SK-MEL-5 (cell line): Measurements from ENCODE around the gene ARAP3. TPM values are rescaled to one million over a fixed set of nuclear protein-coding genes. Genes with fewer than 3 reads are reported as not detected.
A peak's percentile ranks its signal among the peaks of the same experiment; 100 is the strongest.
"Not testable (repeated sequence)": the region's sequence is repeated elsewhere in the genome, so short reads cannot be mapped to it uniquely, and the experiment has no call there.

ENCODE experiments used
- DNase-seq: peaks from one replicate; pipeline ENCODE4 v3.0.0-alpha.2; 2016; ENCODE audit warnings: low read depth, low spot score
- in situ Hi-C: cut with HindIII; loops from 2 replicates; pipeline ENCODE4 v1.10.0; 2016; ENCODE audit warnings: low sequenced_read_pairs, high pct_unique_total_duplicates, low pct_unique_long_range_greater_than_20kb
- total RNA-seq: library from RNA; depleted of rRNA; stranded (reverse); fragments of >200 nt; shearing (Covaris generic); gene quantifications from 2 replicates; pipeline ENCODE4 v1.2.3, GENCODE V29; 2014; rRNA removed

The ARAP3 gene
- total RNA-seq, 1 experiment from 2014 or later, result 0.48 TPM

DNA sequence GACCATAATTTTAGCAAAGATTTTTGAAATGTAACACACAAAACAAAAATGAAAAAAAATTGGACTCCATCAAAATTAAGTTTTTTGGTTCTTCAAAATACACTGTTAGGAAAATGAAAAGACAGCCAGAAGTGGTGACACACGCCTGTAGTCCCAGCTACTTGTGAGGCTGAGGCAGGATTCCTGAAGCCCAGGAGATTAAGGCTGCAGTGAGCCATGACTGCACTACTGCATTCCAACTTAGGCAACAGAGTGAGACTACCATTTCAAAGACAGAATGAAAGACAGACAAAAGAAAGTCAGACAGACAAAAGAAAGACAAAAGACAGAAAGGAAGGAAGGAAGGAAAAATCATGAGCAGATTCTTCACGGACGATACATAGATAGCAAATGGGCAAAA lies 70.7 kb downstream of the ARAP3 start:
- DNase-seq, result no peak

GRCh38 chr5:141609921-141610320 lies 72.1 kb downstream of the ARAP3 start:
- DNase-seq, in situ Hi-C loops: not testable (repeated sequence)

More for the DNA sequence above, 70.7 kb downstream of the ARAP3 start:
- in situ Hi-C loops, result no loop called here

- no peak for DNase-seq
- in situ Hi-C loops, result no loop called here
These were observed 73.0 kb downstream of the ARAP3 start for GRCh38 chr5:141609044-141609443.

GRCh38 chr5:141608557-141608956 lies 73.5 kb downstream of the ARAP3 start:
- in situ Hi-C loops, result no loop called here
- DNase-seq, result no peak

DNA sequence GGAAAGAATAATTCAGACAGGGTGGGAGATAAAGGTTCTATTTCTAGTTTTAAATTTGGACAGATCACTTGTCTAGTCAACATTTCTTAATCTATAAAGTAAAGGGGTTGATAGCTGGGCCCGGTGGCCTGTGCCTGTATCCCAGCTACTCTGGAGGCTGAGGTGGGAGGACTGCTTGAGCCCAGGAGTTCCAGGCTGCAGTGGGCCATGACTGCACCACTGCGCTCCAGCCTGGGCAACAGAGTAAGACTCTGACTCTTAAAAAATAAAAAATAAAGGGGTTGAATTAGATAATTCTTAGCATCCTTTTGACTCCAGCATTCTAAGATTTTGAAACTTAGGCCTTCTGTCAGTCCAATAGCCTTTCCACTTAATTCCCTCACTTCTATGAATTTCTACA lies 74.0 kb downstream of the ARAP3 start:
- no peak for DNase-seq
- in situ Hi-C loops, result no loop called here

DNA sequence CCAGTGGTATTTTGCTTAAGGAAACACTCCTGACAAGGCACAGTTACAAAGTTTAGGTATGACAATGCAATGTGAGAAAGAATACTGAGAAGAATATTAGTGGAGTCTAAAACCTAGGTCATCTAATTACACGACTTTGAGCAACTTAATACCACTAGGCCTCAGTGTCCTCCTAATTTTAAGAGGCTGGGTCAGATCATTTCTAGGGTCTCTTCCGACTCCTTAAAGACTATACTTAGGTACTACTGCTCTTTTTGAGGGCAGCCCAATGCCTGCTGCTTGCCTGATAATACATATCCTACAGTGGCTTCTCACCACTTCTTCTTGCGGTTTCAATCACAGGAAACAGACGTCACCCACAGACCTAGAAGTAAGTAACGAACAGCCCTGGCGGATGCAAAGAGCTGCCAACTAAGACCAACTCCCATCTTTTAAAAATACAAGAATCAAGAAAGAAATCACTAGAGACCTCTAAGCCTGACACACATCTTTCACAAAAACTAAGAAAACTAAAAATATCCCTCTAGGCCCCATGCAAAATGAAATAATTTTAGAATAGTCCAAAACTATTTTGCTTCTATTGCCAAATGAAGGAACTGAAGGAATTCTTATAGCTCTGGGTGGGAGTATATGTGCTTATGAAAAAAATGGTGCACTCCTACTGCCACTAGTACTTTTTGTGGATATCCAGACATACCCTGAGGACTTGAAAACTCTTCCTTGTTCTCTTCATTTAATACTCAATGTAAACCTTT lies 76.3 kb downstream of the ARAP3 start:
- in situ Hi-C loops, result no loop called here
- no peak for DNase-seq

GRCh38 chr5:141603923-141604717 lies 77.9 kb downstream of the ARAP3 start:
- DNase-seq, result peak; percentile 25
- in situ Hi-C loops, result no loop called here

Other genes with a start within 250 kb of the ARAP3 start
- gene PCDHGC3, start 206.3 kb downstream of the ARAP3 start, total RNA-seq, result 9.8 and 12.5 TPM in 2 replicates
- gene PCDHGC4, start 197.2 kb downstream of the ARAP3 start, total RNA-seq, result 0.11 TPM in 1 of 2 replicates, not detected in the other
- 0.05 and 0.19 TPM in 2 replicates for gene PCDHGC5, start 193.1 kb downstream of the ARAP3 start, total RNA-seq
- 32.8 TPM in 2 replicates for gene DIAPH1, start 63.2 kb downstream of the ARAP3 start, total RNA-seq
- 45.2 and 55.1 TPM in 2 replicates for gene HDAC3, start 45.4 kb downstream of the ARAP3 start, total RNA-seq
- gene RELL2, start 45.2 kb downstream of the ARAP3 start, total RNA-seq, result 6.2 and 7.9 TPM in 2 replicates
- 12.6 and 17.4 TPM in 2 replicates for gene FCHSD1, start 30.8 kb downstream of the ARAP3 start, total RNA-seq
- gene PCDH1, start 196.2 kb upstream of the ARAP3 start, total RNA-seq, result 1.3 and 2.7 TPM in 2 replicates
- gene DELE1, start 241.6 kb upstream of the ARAP3 start, total RNA-seq, result 67.1 and 74.3 TPM in 2 replicates